Stimulated activated CD4-positive, alpha-beta T cell treated with anti-CD3 and anti-CD28 coated beads, Interleukin-4, amount 100 ng/mL, for 48 hours (primary cell): ENCODE results near the gene ZNF519.

Experiments
- DNase-seq, 2 donors: peaks; one replicate each; pipeline ENCODE4 v3.0.0-alpha.2; 2020; ENCODE audit warnings: low read depth in 2 of 2

The ZNF519 gene

GRCh38 chr18:14098428-14098827 lies 33.8 kb downstream of the ZNF519 start:
- DNase-seq: no peak

- no peak for DNase-seq
Measured at GRCh38 chr18:14097761-14098160, 34.5 kb downstream of the ZNF519 start.

- DNase-seq: no peak
Measured at GRCh38 chr18:14093307-14093915, 38.8 kb downstream of the ZNF519 start.

- DNase-seq: no peak
Measured at GRCh38 chr18:14092625-14093306, 39.5 kb downstream of the ZNF519 start.

GRCh38 chr18:14089781-14090180 lies 42.5 kb downstream of the ZNF519 start:
- no peak for DNase-seq

GRCh38 chr18:14089191-14089590 lies 43.0 kb downstream of the ZNF519 start:
- no peak for DNase-seq

GRCh38 chr18:14086458-14087231 lies 45.6 kb downstream of the ZNF519 start:
- no peak for DNase-seq

- DNase-seq: no peak
Measured at GRCh38 chr18:14085770-14086457, 46.3 kb downstream of the ZNF519 start.

- DNase-seq: no peak
Measured at GRCh38 chr18:14075196-14075595, 57.0 kb downstream of the ZNF519 start.

- no peak for DNase-seq
Measured at GRCh38 chr18:14074187-14074586, 58.0 kb downstream of the ZNF519 start.

- no peak for DNase-seq
Measured at GRCh38 chr18:14053661-14054060, 78.6 kb downstream of the ZNF519 start.
